ENCODE measurements around the gene DKK3.

The DKK3 gene

DNA sequence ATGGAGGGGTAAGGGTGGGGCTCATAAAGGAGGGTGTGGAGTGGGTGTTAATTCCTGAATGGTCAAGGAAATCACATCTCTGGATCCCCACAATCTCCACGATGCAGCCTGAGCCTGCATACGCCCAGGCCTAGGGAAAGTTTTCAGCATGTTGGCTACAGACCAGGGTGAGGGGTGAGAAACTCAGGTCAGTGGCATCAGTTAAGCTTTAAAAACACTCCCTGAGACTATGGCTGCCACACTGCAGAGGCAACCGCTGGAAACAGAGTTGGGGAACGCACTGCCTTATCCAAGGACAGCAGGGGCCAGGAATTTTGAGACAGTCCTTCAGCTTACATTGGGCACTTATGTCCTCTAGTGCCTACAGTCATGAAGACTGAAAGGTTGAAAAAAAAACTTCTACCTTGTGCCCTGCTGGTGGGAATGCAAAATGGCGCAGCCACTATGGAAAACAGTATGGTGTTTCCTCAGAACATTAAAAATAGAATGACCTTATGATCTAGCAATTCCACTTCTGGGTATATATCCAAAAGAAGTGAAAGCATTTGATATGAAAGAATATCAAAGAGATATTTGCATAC, 19.7 kb downstream of the DKK3 start:
- H2AK5ac ChIP-seq (ENCODE audit: low read length) = no peak overlapping the region
- no peaks in the 10 kb centered on the region for H3K27me3 ChIP-seq (ENCODE audit: insufficient read depth, low read length, poor library complexity)
- H3K18ac ChIP-seq (ENCODE audit: low read length) = peak overlapping the region; percentile 72
- peak overlapping the region; percentile 16 for H2BK120ac ChIP-seq (ENCODE audit: low read depth, low read length)
- H4K8ac ChIP-seq (ENCODE audit: low read depth, low read length) = no peak overlapping the region
- DNase-seq = peak; percentile 82
- no peaks in the 10 kb centered on the region for H3K79me1 ChIP-seq (ENCODE audit: low read length)
- H3K56ac ChIP-seq (ENCODE audit: low read length) = peak overlapping the region; percentile 4
- H3K9ac ChIP-seq (ENCODE audit: low read length) = no peak overlapping the region
- no peak overlapping the region for H3K23ac ChIP-seq (ENCODE audit: low read length)
- H4K5ac ChIP-seq (ENCODE audit: low read length) = no peak overlapping the region
- no peaks in the 10 kb centered on the region for H3K79me2 ChIP-seq (ENCODE audit: control insufficient read depth, insufficient read depth, low read length)
- no peaks in the 10 kb centered on the region for H3K36me3 ChIP-seq (ENCODE audit: control insufficient read depth, insufficient read depth, low read length)
- H2BK5ac ChIP-seq (ENCODE audit: low read length) = peak overlapping the region; percentile 12
- H3K4me1 ChIP-seq (ENCODE audit: control insufficient read depth, low read depth, low read length) = peaks cover 30% of the 10 kb centered on the region
- no peak overlapping the region for H3K4me2 ChIP-seq (ENCODE audit: low read length)
- H3K27ac ChIP-seq (ENCODE audit: low read depth, low read length) = peak overlapping the region; percentile 56
- no CpG with 5 or more reads among the region's 5 CpGs for WGBS (ENCODE audit: extremely low coverage, insufficient coverage, low lambda C conversion rate)
- H3K4ac ChIP-seq (ENCODE audit: low read depth, low read length) = peak overlapping the region; percentile 75
- no peak overlapping the region for H2BK15ac ChIP-seq (replicated peaks; ENCODE audit: low read depth)
- H3K4me3 ChIP-seq (ENCODE audit: low read length) = no peak overlapping the region

DNA sequence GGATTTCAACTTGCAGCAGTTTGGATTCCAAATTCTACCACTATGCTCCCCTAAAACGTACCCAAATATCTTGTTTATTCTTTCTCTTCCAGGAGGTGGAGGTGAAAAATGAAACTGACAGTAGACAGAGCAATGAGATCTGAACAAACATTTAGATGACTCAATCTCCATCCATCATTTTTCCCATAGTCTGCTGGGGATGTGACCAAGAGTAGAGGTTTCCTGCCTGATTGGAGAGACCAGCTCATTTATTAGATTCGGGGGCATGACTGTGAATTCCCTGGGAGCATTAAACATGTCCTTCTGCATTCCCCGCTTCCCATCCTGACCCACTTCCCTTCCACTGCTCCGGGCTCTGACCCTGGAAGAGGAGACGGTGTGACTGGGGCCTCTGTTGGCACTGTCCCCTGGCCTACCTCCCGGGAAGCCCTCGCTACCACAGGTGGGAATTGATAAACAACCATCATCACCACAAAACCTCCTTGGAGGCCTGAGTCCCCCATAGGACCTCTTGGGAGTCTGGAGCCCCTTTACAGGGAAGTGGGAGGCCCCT, 20.3 kb downstream of the DKK3 start:
- no CpG with 5 or more reads among the region's 7 CpGs for WGBS (ENCODE audit: extremely low coverage, insufficient coverage, low lambda C conversion rate)

DNA sequence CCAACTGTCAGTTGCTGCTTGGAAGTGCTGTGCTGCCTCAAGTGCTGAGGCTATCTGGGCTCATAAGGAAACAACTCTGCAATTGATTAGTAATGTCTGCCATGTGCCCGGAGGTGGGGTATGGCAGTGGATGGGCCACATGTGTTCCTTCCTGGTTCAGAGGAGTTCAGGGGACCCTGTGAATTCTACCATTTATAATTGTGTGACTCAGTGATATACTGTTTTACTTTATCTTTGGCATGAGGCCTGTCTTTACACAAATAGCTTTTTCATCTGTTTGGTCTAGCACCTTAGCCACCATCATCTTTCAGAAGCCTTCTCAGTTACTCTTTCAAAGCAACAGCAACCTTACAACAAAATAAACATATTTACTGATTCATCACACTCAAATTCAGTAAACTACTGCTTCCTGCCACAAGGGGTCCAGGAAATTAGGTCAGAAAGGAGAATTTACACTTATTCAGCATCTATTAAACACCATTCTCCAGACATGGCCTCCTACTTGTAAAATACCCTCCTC, 20.9 kb downstream of the DKK3 start:
- H3K56ac ChIP-seq (ENCODE audit: low read length) = peak overlapping the region; percentile 61
- H3K79me1 ChIP-seq (ENCODE audit: low read length) = no peaks in the 10 kb centered on the region
- peak overlapping the region; percentile 33 for H2AK5ac ChIP-seq (ENCODE audit: low read length)
- H4K5ac ChIP-seq (ENCODE audit: low read length) = no peak overlapping the region
- peak overlapping the region; percentile 37 for H2BK15ac ChIP-seq (replicated peaks; ENCODE audit: low read depth)
- DNase-seq = peak; percentile 93
- H3K27ac ChIP-seq (ENCODE audit: low read depth, low read length) = peak overlapping the region; percentile 72
- H2BK5ac ChIP-seq (ENCODE audit: low read length) = peak overlapping the region; percentile 86
- no peaks in the 10 kb centered on the region for H3K36me3 ChIP-seq (ENCODE audit: control insufficient read depth, insufficient read depth, low read length)
- no peak overlapping the region for H2BK120ac ChIP-seq (ENCODE audit: low read depth, low read length)
- no peaks in the 10 kb centered on the region for H3K27me3 ChIP-seq (ENCODE audit: insufficient read depth, low read length, poor library complexity)
- H3K4me3 ChIP-seq (ENCODE audit: low read length) = no peak overlapping the region
- H3K4me2 ChIP-seq (ENCODE audit: low read length) = no peak overlapping the region
- peak overlapping the region; percentile 79 for H3K4ac ChIP-seq (ENCODE audit: low read depth, low read length)
- no peak overlapping the region for H3K9ac ChIP-seq (ENCODE audit: low read length)
- H3K23ac ChIP-seq (ENCODE audit: low read length) = no peak overlapping the region
- WGBS (ENCODE audit: extremely low coverage, insufficient coverage, low lambda C conversion rate) = no CpG with 5 or more reads among the region's 1 CpG
- peaks cover 28% of the 10 kb centered on the region for H3K4me1 ChIP-seq (ENCODE audit: control insufficient read depth, low read depth, low read length)
- no peak overlapping the region for H4K8ac ChIP-seq (ENCODE audit: low read depth, low read length)
- H3K18ac ChIP-seq (ENCODE audit: low read length) = peak overlapping the region; percentile 89
- no peaks in the 10 kb centered on the region for H3K79me2 ChIP-seq (ENCODE audit: control insufficient read depth, insufficient read depth, low read length)

More for the DNA sequence above, 20.3 kb downstream of the DKK3 start:
- peak overlapping the region; percentile 16 for H2BK120ac ChIP-seq (ENCODE audit: low read depth, low read length)
- peaks cover 28% of the 10 kb centered on the region for H3K4me1 ChIP-seq (ENCODE audit: control insufficient read depth, low read depth, low read length)
- no peak overlapping the region for H3K4me2 ChIP-seq (ENCODE audit: low read length)
- H3K27ac ChIP-seq (ENCODE audit: low read depth, low read length) = peak overlapping the region; percentile 56
- H3K18ac ChIP-seq (ENCODE audit: low read length) = peak overlapping the region; percentile 72
- DNase-seq = no peak
- H2BK15ac ChIP-seq (replicated peaks; ENCODE audit: low read depth) = peak overlapping the region; percentile 41
- H3K4ac ChIP-seq (ENCODE audit: low read depth, low read length) = peak overlapping the region; percentile 75
- peak overlapping the region; percentile 12 for H2BK5ac ChIP-seq (ENCODE audit: low read length)
- no peaks in the 10 kb centered on the region for H3K79me1 ChIP-seq (ENCODE audit: low read length)
- no peak overlapping the region for H3K23ac ChIP-seq (ENCODE audit: low read length)
- no peaks in the 10 kb centered on the region for H3K79me2 ChIP-seq (ENCODE audit: control insufficient read depth, insufficient read depth, low read length)
- H3K36me3 ChIP-seq (ENCODE audit: control insufficient read depth, insufficient read depth, low read length) = no peaks in the 10 kb centered on the region
- H4K5ac ChIP-seq (ENCODE audit: low read length) = no peak overlapping the region
- H3K56ac ChIP-seq (ENCODE audit: low read length) = peak overlapping the region; percentile 4
- H4K8ac ChIP-seq (ENCODE audit: low read depth, low read length) = no peak overlapping the region
- no peak overlapping the region for H3K4me3 ChIP-seq (ENCODE audit: low read length)
- H3K27me3 ChIP-seq (ENCODE audit: insufficient read depth, low read length, poor library complexity) = no peaks in the 10 kb centered on the region
- no peak overlapping the region for H2AK5ac ChIP-seq (ENCODE audit: low read length)
- H3K9ac ChIP-seq (ENCODE audit: low read length) = no peak overlapping the region

DNA sequence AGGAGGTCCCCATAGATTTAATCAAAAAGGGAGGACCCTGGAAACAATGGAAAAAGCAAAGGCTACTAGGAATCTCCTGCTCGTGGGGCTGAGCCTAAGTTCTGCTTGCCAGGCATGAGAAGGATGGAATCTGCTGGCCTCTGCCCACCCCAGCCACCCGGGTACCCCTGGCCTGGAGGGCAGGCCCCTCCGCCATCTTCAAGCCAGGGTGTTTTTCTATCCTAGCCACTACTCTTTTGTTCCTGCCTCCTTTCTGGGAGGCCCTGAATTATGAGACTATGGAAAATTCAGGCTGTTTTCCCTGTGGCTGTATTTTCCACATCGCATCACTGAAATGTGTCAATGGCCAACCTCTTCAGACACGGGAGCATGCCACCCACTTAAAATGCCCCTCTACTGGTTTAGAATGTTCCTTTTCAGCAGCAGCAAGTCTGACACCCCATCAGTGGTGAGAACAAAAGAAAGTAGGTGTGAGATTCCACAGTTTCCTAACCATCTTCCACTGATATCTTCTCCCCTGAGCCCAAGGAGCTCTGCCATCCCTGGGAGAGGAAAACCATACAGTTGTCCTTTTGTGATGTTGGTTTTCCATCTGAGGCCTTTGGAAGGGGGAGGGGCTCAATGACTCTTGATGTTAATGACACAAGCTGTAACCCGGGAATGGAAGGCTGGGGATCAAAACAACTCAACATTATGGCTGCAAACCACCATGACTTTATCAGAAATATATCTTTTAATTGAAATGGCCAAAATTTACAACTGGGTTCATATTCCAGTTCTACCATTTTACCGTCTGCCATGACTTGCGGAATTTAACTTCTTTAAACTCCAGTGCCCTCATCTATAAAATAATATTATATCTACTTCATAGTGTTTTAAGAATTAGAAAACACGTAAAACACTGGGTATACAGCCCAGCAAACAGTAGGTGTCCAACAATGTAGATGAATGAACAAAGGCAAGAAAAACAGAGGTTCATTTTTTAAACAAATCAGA, 22.2 kb downstream of the DKK3 start:
- Histone ChIP-seq H3K36me3 (ENCODE audit: control insufficient read depth, insufficient read depth, low read length) (no peaks in the 10 kb centered on the region), H2AK5ac (ENCODE audit: low read length) (no peak overlapping the region), H3K79me1 (ENCODE audit: low read length) (no peaks in the 10 kb centered on the region), H2BK120ac (ENCODE audit: low read depth, low read length) (peak overlapping the region; percentile 48), H3K4ac (ENCODE audit: low read depth, low read length) (peak overlapping the region; percentile 56), H2BK15ac (replicated peaks; ENCODE audit: low read depth) (no peak overlapping the region), H2BK5ac (ENCODE audit: low read length) (peak overlapping the region; percentile 86), H4K5ac (ENCODE audit: low read length) (no peak overlapping the region), H4K8ac (ENCODE audit: low read depth, low read length) (no peak overlapping the region), H3K9ac (ENCODE audit: low read length) (no peak overlapping the region), H3K56ac (ENCODE audit: low read length) (peak overlapping the region; percentile 60), H3K27me3 (ENCODE audit: insufficient read depth, low read length, poor library complexity) (no peaks in the 10 kb centered on the region), H3K23ac (ENCODE audit: low read length) (no peak overlapping the region), H3K18ac (ENCODE audit: low read length) (peak overlapping the region; percentile 71), H3K27ac (ENCODE audit: low read depth, low read length) (peak overlapping the region; percentile 86), H3K4me1 (ENCODE audit: control insufficient read depth, low read depth, low read length) (peaks cover 24% of the 10 kb centered on the region), H3K79me2 (ENCODE audit: control insufficient read depth, insufficient read depth, low read length) (no peaks in the 10 kb centered on the region), H3K4me3 (ENCODE audit: low read length) (no peak overlapping the region), H3K4me2 (ENCODE audit: low read length) (no peak overlapping the region)
- 100% methylated on average over 1 of the region's 9 CpGs for WGBS (ENCODE audit: extremely low coverage, insufficient coverage, low lambda C conversion rate)
- peak; percentile 97 for DNase-seq

DNA sequence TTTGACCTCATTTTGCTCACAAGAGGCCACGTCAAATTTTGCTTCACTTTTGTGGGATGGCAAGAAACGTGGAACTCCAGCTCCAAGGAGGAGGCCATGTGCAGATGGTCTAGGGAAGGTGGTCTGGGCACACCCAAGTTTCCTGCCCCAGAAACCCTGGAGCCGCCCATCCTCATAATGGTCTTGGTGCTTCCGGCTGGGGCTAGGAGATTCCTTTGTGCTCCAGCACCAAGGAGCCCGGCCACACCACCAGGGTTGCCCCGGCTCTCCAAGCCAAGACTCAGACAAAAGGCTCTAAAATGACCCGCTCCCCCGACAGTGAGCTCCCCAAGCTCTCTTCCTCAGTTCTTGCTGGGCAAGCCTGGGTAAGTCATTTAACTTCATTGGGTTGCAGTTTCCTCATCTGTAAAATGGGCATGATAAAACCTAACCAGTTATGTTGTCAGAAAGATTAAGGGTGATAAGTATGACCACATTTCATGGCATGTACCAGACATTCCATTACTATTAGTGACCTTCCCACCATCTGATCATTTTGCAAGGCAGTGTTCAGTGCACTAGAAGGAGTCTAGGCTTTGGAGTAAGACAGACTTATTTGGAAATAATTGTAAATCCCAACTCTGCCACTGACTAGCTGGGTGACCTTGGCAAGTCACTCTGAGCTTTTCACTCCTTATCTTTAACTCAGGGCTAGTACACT, 23.3 kb downstream of the DKK3 start:
- Histone ChIP-seq H2BK15ac (replicated peaks; ENCODE audit: low read depth) (peak overlapping the region; percentile 25), H4K5ac (ENCODE audit: low read length) (no peak overlapping the region), H3K9ac (ENCODE audit: low read length) (no peak overlapping the region), H3K18ac (ENCODE audit: low read length) (peak overlapping the region; percentile 71), H2AK5ac (ENCODE audit: low read length) (peak overlapping the region; percentile 6), H3K4ac (ENCODE audit: low read depth, low read length) (peak overlapping the region; percentile 82), H3K27me3 (ENCODE audit: insufficient read depth, low read length, poor library complexity) (no peaks in the 10 kb centered on the region), H2BK120ac (ENCODE audit: low read depth, low read length) (peak overlapping the region; percentile 48), H3K36me3 (ENCODE audit: control insufficient read depth, insufficient read depth, low read length) (no peaks in the 10 kb centered on the region), H4K8ac (ENCODE audit: low read depth, low read length) (no peak overlapping the region), H3K56ac (ENCODE audit: low read length) (peak overlapping the region; percentile 60), H3K4me3 (ENCODE audit: low read length) (no peak overlapping the region), H3K79me2 (ENCODE audit: control insufficient read depth, insufficient read depth, low read length) (no peaks in the 10 kb centered on the region), H2BK5ac (ENCODE audit: low read length) (peak overlapping the region; percentile 84), H3K27ac (ENCODE audit: low read depth, low read length) (peak overlapping the region; percentile 86), H3K23ac (ENCODE audit: low read length) (peak overlapping the region; percentile 52), H3K4me2 (ENCODE audit: low read length) (no peak overlapping the region), H3K79me1 (ENCODE audit: low read length) (no peaks in the 10 kb centered on the region), H3K4me1 (ENCODE audit: control insufficient read depth, low read depth, low read length) (peaks cover 26% of the 10 kb centered on the region)
- WGBS (ENCODE audit: extremely low coverage, insufficient coverage, low lambda C conversion rate) = no CpG with 5 or more reads among the region's 8 CpGs
- DNase-seq = no peak
